ENCODE measurements around the gene EHD4. TPM values are rescaled to one million over a fixed set of nuclear protein-coding genes. Genes with fewer than 3 reads are reported as not detected.

EHD4 gene
- total RNA-seq, 4 donors from 2014 or later = 13.2 to 31.5 (median 22.0) TPM

DNA sequence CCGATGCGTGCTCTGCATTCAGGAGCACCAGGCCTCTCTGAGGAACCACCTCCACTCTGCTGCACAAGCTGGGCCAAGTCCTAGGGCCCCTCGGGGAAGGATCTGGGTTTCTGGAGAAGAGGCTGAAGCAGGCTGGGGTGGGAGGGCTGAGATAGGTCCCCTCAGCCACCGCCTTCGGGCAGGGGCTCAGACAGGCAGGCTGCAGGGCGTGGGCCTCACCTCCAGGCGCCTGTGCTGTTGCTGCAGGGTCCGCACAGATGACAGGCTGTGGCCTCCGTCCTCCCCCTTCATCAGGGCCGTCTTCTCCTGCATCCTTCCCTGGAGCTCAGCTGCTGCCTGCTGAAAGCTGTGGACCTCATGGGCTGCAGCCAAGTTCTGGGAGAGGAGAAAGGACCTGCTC is 118.5 kb downstream of the EHD4 start:
- Histone ChIP-seq H3K27me3 (peaks cover 0 to 39% of the 10 kb centered on the region in 2 donors), H3K27ac (no peak overlapping the region), H3K9me3 (no peaks in the 10 kb centered on the region), H3K4me3 (no peak overlapping the region), H3K4me1 (peaks cover 0 to 4% (median 0%) of the 10 kb centered on the region in 4 donors), H3K36me3 (peaks cover 0 to 4% (median 0%) of the 10 kb centered on the region in 3 donors)
- TF ChIP-seq EP300 (IDR thresholded peaks at IDR 0.05) (no peak), POLR2A (IDR thresholded peaks at IDR 0.05) (no peak), CTCF (IDR thresholded peaks at IDR 0.05) (no peak)
- 87 to 88% methylated on average over 9 to 10 of the region's 10 CpGs for WGBS, 2 donors
- DNase-seq (ENCODE audit: low spot score in 2 of 2) = no peak

GRCh38 chr15:41852736-41853590 is 119.4 kb downstream of the EHD4 start:
- H3K4me1 ChIP-seq = peaks cover 0 to 5% (median 0%) of the 10 kb centered on the region in 4 donors
- no peak for DNase-seq (ENCODE audit: low spot score in 2 of 2)
- WGBS, 2 donors = 65 to 77% methylated on average over 9 to 15 of the region's 17 CpGs
- no peak overlapping the region for H3K4me3 ChIP-seq
- H3K36me3 ChIP-seq = peaks cover 0 to 13% (median 0%) of the 10 kb centered on the region in 3 donors
- H3K27ac ChIP-seq = no peak overlapping the region
- TF ChIP-seq POLR2A (IDR thresholded peaks at IDR 0.05) (no peak), EP300 (IDR thresholded peaks at IDR 0.05) (no peak), CTCF (IDR thresholded peaks at IDR 0.05) (no peak)
- peaks cover 0 to 39% of the 10 kb centered on the region in 2 donors for H3K27me3 ChIP-seq
- no peaks in the 10 kb centered on the region for H3K9me3 ChIP-seq

DNA sequence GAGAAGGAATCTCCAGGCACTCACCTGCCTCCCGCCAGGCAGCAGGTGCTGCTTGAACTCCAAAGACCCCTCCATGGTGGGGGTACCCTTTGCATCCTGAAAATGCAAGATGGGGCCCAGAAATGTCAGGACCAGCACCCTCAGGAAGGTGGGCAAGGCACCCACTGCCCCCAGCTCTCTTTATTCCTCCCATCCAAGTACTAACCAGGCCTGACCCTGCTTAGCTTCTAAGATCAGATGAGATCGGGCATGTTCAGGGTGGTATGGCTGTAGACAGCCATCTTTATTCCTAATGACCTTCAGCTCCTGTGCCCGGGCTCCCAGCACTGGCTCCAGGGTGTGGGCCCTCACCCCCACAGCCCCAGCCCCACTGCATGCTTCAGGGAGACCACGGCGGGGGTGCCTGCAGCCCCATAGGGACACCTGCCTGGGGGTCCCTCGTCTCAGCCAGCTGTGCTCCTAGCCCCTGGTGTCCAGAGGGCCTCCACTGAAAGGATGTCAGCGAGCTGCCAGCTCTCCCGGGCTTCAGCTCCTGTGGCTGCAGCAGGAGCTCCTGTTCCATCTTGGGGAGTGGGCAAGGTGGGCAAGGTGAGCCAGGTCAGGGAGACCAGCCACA is 120.5 kb downstream of the EHD4 start:
- 75 to 83% methylated on average over 7 to 8 of the region's 8 CpGs for WGBS, 2 donors
- TF ChIP-seq POLR2A (IDR thresholded peaks at IDR 0.05) (no peak), CTCF (IDR thresholded peaks at IDR 0.05) (no peak), EP300 (IDR thresholded peaks at IDR 0.05) (no peak)

DNA sequence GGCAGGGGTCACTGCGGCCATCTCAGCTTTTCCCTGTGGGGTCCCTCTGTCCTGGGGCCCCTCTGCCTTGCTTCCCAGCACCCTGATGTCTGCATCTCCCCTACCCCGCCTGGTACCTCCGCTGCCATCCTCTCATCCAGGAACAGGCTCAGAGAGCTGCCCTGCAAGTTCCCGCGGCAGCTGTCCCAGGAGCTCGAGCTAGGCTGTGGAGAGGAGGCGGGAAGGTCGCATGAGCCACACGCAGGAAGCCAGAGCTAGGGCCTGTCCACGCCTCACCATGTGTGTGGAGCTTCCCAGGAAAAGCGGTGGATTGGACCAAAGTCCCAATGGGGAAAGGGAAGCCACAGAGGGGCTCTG is 121.2 kb downstream of the EHD4 start:
- peaks cover 0 to 30% of the 10 kb centered on the region in 2 donors for H3K27me3 ChIP-seq
- 33 to 49% methylated on average over 11 of the region's 11 CpGs for WGBS, 2 donors
- H3K36me3 ChIP-seq = peaks cover 0 to 31% (median 4%) of the 10 kb centered on the region in 3 donors
- TF ChIP-seq EP300 (IDR thresholded peaks at IDR 0.05) (no peak), CTCF (IDR thresholded peaks at IDR 0.05) (no peak), POLR2A (IDR thresholded peaks at IDR 0.05) (no peak)
- H3K27ac ChIP-seq = no peak overlapping the region
- H3K9me3 ChIP-seq = no peaks in the 10 kb centered on the region
- no peak for DNase-seq (ENCODE audit: low spot score in 2 of 2)
- peaks cover 0 to 5% (median 0%) of the 10 kb centered on the region in 4 donors for H3K4me1 ChIP-seq
- H3K4me3 ChIP-seq = no peak overlapping the region

More for the DNA sequence above, 120.5 kb downstream of the EHD4 start:
- H3K4me3 ChIP-seq = no peak overlapping the region
- no peaks in the 10 kb centered on the region for H3K9me3 ChIP-seq
- H3K4me1 ChIP-seq = peaks cover 0 to 5% (median 0%) of the 10 kb centered on the region in 4 donors
- no peak for DNase-seq (ENCODE audit: low spot score in 2 of 2)
- H3K36me3 ChIP-seq = peaks cover 0 to 24% (median 2%) of the 10 kb centered on the region in 3 donors
- no peak overlapping the region for H3K27ac ChIP-seq
- peaks cover 0 to 37% of the 10 kb centered on the region in 2 donors for H3K27me3 ChIP-seq
